Body of pancreas (tissue), 4 donors: ENCODE data around the gene YBX3. TPM values are rescaled to one million over a fixed set of nuclear protein-coding genes. Genes with fewer than 3 reads are reported as not detected.

Source experiments
- ATAC-seq: fragments of 150-250 bp; one replicate; pipeline ENCODE4 v1.9.1; 2016
- DNase-seq, 4 donors: peaks; one replicate each; pipeline ENCODE4 v3.0.0-alpha.2; 2019
- H3K27ac ChIP-seq, 4 donors: fragments of 200-600 bp; sonication (generic); 1 replicate in 3 of 4; 2 replicates in 1 of 4; pipeline versions ENCODE4 v1.5.1 to v1.6.1; 2016 to 2019; ENCODE audit warnings: mild to moderate bottlenecking in 1 of 4, mixed read lengths in 1 of 4, moderate library complexity in 1 of 4
- H3K27me3 ChIP-seq, 2 donors: fragments of 200-600 bp; sonication (generic); one replicate each; pipeline ENCODE4 v1.6.0; 2016; ENCODE audit warnings: mild to moderate bottlenecking in 1 of 2
- H3K36me3 ChIP-seq, 2 donors: fragments of 200-600 bp; sonication (generic); replicated peaks in 1 of 2; 2 replicates each; pipeline ENCODE4 v1.5.1; 2016; ENCODE audit warnings: low read depth in 2 of 2; ENCODE audit not compliant: insufficient read depth in 1 of 2
- H3K4me1 ChIP-seq: fragments of 200-600 bp; sonication (generic); one replicate; pipeline ENCODE4 v1.6.0; 2016
- H3K4me3 ChIP-seq, 2 donors: fragments of 200-600 bp; sonication (generic); 1 replicate in 1 of 2; 2 replicates in 1 of 2; pipeline ENCODE4 v1.5.1; 2016 to 2019
- H3K9me3 ChIP-seq, 3 donors: fragments of 200-600 bp; sonication (generic); 1 replicate in 2 of 3; 2 replicates in 1 of 3; pipeline ENCODE4 v1.5.1; 2016
- POLR2A ChIP-seq, 3 donors: fragments of 450-650 bp; IDR thresholded peaks; one replicate each; pipeline ENCODE4 v1.6.1; 2016; ENCODE audit warnings: antibody characterized with exemption in 3 of 3, mild to moderate bottlenecking in 2 of 3
- WGBS, 2 donors: methylation state at CpG; one replicate each; pipeline ENCODE4 v1.1.5; 2017; 5-methylcytosine and 5-hydroxymethylcytosine counted together
- intact Hi-C: fragments of 100-400 bp; cut with DNase I; formaldehyde crosslinking; loops from one replicate; pipeline ENCODE4 v1.15.1; 2023
- total RNA-seq, 2 donors: library from RNA; depleted of rRNA; stranded (reverse); fragments of >200 nt; gene quantifications; one replicate each; pipeline ENCODE4 v1.1.0, GENCODE V29; 2016
- TF ChIP-seq, protein P1 (sequence below), 7 experiments: fragments of 450-650 bp in 4 of 7; fragments of 200-600 bp in 3 of 7; sonication (generic) in 3 of 7; IDR thresholded peaks; one replicate each; pipeline ENCODE4 v1.5.1; 2016 to 2019; ENCODE audit warnings: antibody characterized with exemption in 7 of 7

Gene YBX3
- 100 to 1,000 TPM; 293 to 403 TPM for total RNA-seq

DNA sequence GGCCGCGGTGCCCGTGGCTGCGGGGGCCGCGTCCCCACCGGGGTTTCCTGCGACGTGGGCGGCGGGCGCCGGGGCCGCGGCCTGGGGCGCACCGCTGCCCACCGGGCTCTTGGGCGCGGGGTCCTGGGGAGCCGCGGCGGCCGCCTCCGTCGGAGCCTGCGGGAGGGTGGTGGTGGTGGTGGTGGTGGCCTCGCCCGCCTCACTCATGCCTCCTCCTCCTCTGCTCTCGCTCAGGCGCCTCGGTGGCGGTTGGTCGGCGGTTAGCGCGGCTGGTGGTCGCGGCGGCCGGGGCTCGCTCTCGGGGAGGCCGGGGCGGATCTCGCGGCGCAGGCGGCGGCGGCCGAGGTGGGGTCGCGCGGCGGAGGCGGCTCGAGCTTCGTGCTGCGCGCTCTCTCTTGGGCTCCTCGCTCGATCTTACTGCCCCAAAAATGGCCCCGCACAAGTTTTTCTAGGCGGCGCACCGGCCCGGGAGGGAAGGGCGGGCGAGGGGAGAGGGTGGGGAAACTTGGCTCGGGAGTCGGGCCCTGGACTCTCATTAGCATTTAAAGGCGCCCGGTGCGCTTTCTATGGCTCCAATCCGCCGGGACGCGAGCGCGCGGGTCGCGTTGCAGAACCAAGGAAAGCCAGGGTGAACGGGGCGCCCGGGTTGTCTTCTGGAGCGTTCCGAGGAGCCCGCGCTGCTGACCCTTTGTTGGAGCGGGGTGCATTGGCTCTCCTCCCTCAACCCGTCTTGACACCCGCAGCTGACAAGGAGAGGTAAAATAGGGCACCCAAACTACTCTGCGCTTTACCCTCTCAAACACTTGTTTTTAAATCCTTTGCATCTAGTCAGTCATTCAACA, at the start of gene YBX3:
TSS of gene YBX3 (minus strand) at position 419 of the 842 bp plus-strand sequence. CDS start at position 207, 212 bp downstream.
- no peaks in the 10 kb centered on the region for H3K9me3 ChIP-seq
- peak within 1 kb of the TSS; percentile 94 to 99 (median 96) for H3K27ac ChIP-seq
- H3K36me3 ChIP-seq: no peaks in the 10 kb centered on the region
- TF ChIP-seq POLR2A (IDR thresholded peaks at IDR 0.05): peak; percentile 79 to 89 (median 80)
- TF ChIP-seq, protein P1, sequence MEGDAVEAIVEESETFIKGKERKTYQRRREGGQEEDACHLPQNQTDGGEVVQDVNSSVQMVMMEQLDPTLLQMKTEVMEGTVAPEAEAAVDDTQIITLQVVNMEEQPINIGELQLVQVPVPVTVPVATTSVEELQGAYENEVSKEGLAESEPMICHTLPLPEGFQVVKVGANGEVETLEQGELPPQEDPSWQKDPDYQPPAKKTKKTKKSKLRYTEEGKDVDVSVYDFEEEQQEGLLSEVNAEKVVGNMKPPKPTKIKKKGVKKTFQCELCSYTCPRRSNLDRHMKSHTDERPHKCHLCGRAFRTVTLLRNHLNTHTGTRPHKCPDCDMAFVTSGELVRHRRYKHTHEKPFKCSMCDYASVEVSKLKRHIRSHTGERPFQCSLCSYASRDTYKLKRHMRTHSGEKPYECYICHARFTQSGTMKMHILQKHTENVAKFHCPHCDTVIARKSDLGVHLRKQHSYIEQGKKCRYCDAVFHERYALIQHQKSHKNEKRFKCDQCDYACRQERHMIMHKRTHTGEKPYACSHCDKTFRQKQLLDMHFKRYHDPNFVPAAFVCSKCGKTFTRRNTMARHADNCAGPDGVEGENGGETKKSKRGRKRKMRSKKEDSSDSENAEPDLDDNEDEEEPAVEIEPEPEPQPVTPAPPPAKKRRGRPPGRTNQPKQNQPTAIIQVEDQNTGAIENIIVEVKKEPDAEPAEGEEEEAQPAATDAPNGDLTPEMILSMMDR (IDR thresholded peaks at IDR 0.05): peak in 1 of 7 experiments; percentile 3
- peak within 1 kb of the TSS; percentile 59 to 61 for H3K4me3 ChIP-seq
- intact Hi-C loops: no loop called here
- WGBS, 2 donors: 1% methylated on average over 9 to 64 of the region's 95 CpGs
- H3K27me3 ChIP-seq: no peaks in the 10 kb centered on the region
- DNase-seq (peak; percentile 90 to 94 (median 92)), ATAC-seq (peak; percentile 75)
- H3K4me1 ChIP-seq: peaks cover 42% of the 10 kb centered on the region

DNA sequence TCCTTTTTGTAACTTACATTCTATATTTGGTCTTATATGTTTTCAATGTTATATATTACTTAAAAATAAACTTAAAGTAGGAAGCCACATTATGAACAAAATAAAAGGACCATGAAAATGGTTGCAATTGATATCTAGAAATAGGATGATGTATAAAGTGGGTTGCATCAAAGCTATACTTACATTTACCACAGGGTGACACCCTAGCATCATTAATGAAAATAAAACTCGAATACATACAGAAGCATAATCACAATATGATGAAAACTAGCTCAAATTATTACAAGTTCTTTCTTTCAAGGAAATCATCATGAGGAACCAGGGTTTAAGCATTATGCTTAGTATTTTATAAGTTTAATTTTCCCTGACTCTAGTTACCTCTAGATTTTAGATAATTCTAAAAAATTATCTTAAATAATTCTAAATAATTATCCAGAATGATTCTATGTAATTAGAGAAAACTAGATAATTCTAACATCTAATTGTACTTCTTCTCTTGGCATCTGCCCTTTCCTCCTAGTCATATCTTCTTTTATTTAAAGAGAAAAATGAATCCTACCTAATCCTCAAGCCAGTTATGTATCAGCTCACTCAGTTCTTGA, 48.1 kb upstream of the YBX3 start:
- H3K4me1 ChIP-seq: no peaks in the 10 kb centered on the region
- DNase-seq (no peak), ATAC-seq (no peak)
- TF ChIP-seq, protein P1 (IDR thresholded peaks at IDR 0.05): peak in 6 of 7 experiments; percentile 46 to 82 (median 79)
- no peak for TF ChIP-seq POLR2A (IDR thresholded peaks at IDR 0.05)
- no peak overlapping the region for H3K4me3 ChIP-seq
- H3K36me3 ChIP-seq: no peaks in the 10 kb centered on the region
- no peaks in the 10 kb centered on the region for H3K9me3 ChIP-seq
- no peak overlapping the region for H3K27ac ChIP-seq
- peaks cover 3 to 5% of the 10 kb centered on the region in 2 donors for H3K27me3 ChIP-seq
- WGBS, 2 donors: 0% methylated on average over 1 of the region's 1 CpG
- intact Hi-C loops: loop anchor here (5.0 to 10.0 kb wide), 2 partner anchors 431 to 714 kb away; no protein-coding TSS in a partner anchor

DNA sequence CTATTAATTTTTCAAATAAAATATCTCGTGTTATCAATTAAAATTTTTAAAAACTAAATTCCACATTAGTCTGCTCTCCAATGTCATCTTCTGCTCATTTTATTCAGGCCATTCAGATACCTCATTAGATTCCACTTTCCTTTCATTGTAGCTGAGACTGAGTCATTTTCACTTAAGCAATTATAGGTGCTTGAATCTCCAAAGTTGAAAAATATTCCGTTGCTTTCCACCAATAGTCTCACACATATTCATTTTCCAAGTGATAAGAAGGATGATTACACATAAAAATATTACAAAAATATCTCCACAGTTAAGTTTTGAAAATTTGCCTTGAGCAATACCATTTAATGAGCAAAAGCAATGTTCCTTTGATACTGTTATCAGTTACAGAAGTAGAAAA, 36.5 kb upstream of the YBX3 start:
- H3K27me3 ChIP-seq: peaks cover 0 to 4% of the 10 kb centered on the region in 2 donors
- ATAC-seq: no peak
- intact Hi-C loops: no loop called here
- no peak overlapping the region for H3K4me3 ChIP-seq
- DNase-seq: no peak
- H3K36me3 ChIP-seq: no peaks in the 10 kb centered on the region
- WGBS, 2 donors: 19 to 22% methylated on average over 2 of the region's 2 CpGs
- no peak overlapping the region for H3K27ac ChIP-seq
- H3K4me1 ChIP-seq: no peaks in the 10 kb centered on the region
- H3K9me3 ChIP-seq: peaks cover 0 to 7% (median 0%) of the 10 kb centered on the region in 3 donors
- TF ChIP-seq, protein P1 (IDR thresholded peaks at IDR 0.05): no peak
- no peak for TF ChIP-seq POLR2A (IDR thresholded peaks at IDR 0.05)

DNA sequence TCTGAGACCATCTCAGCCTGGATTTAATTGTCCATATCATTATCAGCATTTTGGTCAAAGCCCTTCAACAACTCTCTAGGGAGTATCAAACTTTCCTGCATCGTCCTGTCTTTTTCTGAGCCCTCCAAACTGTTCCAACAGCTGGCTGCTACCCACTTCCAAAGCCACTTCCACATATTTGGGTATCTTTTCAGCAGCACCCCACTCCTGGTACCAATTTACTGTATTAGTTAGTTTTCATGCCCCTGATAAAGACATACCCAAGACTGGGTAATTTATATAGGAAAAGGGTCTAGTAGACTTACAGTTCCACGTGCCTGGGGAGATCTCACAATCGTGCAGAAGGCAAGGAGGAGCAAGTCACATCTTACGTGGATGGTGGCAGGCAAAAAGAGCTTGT, 33.1 kb upstream of the YBX3 start:
- H3K27ac ChIP-seq: no peak overlapping the region
- H3K4me3 ChIP-seq: no peak overlapping the region
- no peaks in the 10 kb centered on the region for H3K4me1 ChIP-seq
- ATAC-seq (no peak), DNase-seq (no peak)
- intact Hi-C loops: no loop called here
- no peaks in the 10 kb centered on the region for H3K36me3 ChIP-seq
- TF ChIP-seq, protein P1 (IDR thresholded peaks at IDR 0.05): no peak
- no peak for TF ChIP-seq POLR2A (IDR thresholded peaks at IDR 0.05)
- peaks cover 0 to 7% (median 0%) of the 10 kb centered on the region in 3 donors for H3K9me3 ChIP-seq
- WGBS, 2 donors: 70 to 82% methylated on average over 4 of the region's 4 CpGs
- H3K27me3 ChIP-seq: no peaks in the 10 kb centered on the region
